ENCODE measurements around the gene STAT1. TPM values are rescaled to one million over a fixed set of nuclear protein-coding genes. Genes with fewer than 3 reads are reported as not detected.

STAT1 gene
- polyA plus RNA-seq, 1 donor (not counting 4 experiments of a cell fraction or from before 2014, with no cell fraction given) = 181 TPM

- H3K4me2 ChIP-seq (ENCODE audit: control insufficient read depth, extremely low read depth, insufficient read depth, low read depth, low read length) = peak overlapping the region; percentile 90
- no peaks in the 10 kb centered on the region for H3K27me3 ChIP-seq (ENCODE audit: control insufficient read depth, extremely low read depth, insufficient read depth, low read length)
- H3K4me3 ChIP-seq (ENCODE audit: control insufficient read depth in 2 of 3, extremely low read depth in 1 of 3, insufficient read depth in 2 of 3, low read depth in 1 of 3, low read length in 3 of 3) = peak overlapping the region; percentile 87 to 96 (median 96)
- peaks cover 35% of the 10 kb centered on the region for H3K79me2 ChIP-seq (ENCODE audit: control insufficient read depth, insufficient read depth, low read length)
- peak overlapping the region; percentile 74 for H3K27ac ChIP-seq (ENCODE audit: control insufficient read depth, insufficient read depth, low read length)
- TF ChIP-seq, protein P1, sequence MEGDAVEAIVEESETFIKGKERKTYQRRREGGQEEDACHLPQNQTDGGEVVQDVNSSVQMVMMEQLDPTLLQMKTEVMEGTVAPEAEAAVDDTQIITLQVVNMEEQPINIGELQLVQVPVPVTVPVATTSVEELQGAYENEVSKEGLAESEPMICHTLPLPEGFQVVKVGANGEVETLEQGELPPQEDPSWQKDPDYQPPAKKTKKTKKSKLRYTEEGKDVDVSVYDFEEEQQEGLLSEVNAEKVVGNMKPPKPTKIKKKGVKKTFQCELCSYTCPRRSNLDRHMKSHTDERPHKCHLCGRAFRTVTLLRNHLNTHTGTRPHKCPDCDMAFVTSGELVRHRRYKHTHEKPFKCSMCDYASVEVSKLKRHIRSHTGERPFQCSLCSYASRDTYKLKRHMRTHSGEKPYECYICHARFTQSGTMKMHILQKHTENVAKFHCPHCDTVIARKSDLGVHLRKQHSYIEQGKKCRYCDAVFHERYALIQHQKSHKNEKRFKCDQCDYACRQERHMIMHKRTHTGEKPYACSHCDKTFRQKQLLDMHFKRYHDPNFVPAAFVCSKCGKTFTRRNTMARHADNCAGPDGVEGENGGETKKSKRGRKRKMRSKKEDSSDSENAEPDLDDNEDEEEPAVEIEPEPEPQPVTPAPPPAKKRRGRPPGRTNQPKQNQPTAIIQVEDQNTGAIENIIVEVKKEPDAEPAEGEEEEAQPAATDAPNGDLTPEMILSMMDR (optimal IDR thresholded peaks at IDR 0.05 in 1 of 3, IDR thresholded peaks at IDR 0.05 in 1 of 3, conservative IDR thresholded peaks at IDR 0.05 in 1 of 3; ENCODE audit: extremely low read depth in 1 of 3, insufficient read depth in 2 of 3, low read length in 3 of 3) = no peak
- TF ChIP-seq EZH2 (IDR thresholded peaks at IDR 0.05; ENCODE audit: low read length) = no peak
- H3K4me1 ChIP-seq (ENCODE audit: control insufficient read depth, extremely low read depth, insufficient read depth, low read length) = peaks cover 18% of the 10 kb centered on the region
- no peak for FAIRE-seq
- peak overlapping the region; percentile 53 for H2AFZ ChIP-seq (ENCODE audit: control insufficient read depth, low read length)
- H4K20me1 ChIP-seq (ENCODE audit: control insufficient read depth, extremely low read depth, insufficient read depth, low read length) = no peaks in the 10 kb centered on the region
- DNase-seq (ENCODE audit: low read depth, low spot score) = no peak
- H3K36me3 ChIP-seq (ENCODE audit: control insufficient read depth in 2 of 2, extremely low read depth in 1 of 2, insufficient read depth in 2 of 2, low read length in 2 of 2) = peaks cover 0 to 12% of the 10 kb centered on the region in 2 experiments
- dilution Hi-C loops (cut with MboI; ENCODE audit: extremely low pct_ligation_motif_present, low sequenced_read_pairs) = no loop called here
- H3K9me1 ChIP-seq (ENCODE audit: control insufficient read depth, extremely low read depth, insufficient read depth, low read length) = no peaks in the 10 kb centered on the region
- H3K9me3 ChIP-seq (ENCODE audit: control insufficient read depth, low read depth, low read length) = no peaks in the 10 kb centered on the region
- H3K9ac ChIP-seq (ENCODE audit: control insufficient read depth, extremely low read depth, insufficient read depth, low read length) = peak overlapping the region; percentile 95
Measured at GRCh38 chr2:191013682-191013931, 364 bp downstream of the STAT1 start.

- no peaks in the 10 kb centered on the region for H3K9me1 ChIP-seq (ENCODE audit: control insufficient read depth, extremely low read depth, insufficient read depth, low read length)
- H2AFZ ChIP-seq (ENCODE audit: control insufficient read depth, low read length) = peak overlapping the region; percentile 53
- H3K79me2 ChIP-seq (ENCODE audit: control insufficient read depth, insufficient read depth, low read length) = peaks cover 35% of the 10 kb centered on the region
- peaks cover 0 to 14% of the 10 kb centered on the region in 2 experiments for H3K36me3 ChIP-seq (ENCODE audit: control insufficient read depth in 2 of 2, extremely low read depth in 1 of 2, insufficient read depth in 2 of 2, low read length in 2 of 2)
- H3K4me2 ChIP-seq (ENCODE audit: control insufficient read depth, extremely low read depth, insufficient read depth, low read depth, low read length) = peak overlapping the region; percentile 90
- peak overlapping the region; percentile 95 for H3K9ac ChIP-seq (ENCODE audit: control insufficient read depth, extremely low read depth, insufficient read depth, low read length)
- peak overlapping the region; percentile 74 for H3K27ac ChIP-seq (ENCODE audit: control insufficient read depth, insufficient read depth, low read length)
- TF ChIP-seq, protein P1 (optimal IDR thresholded peaks at IDR 0.05 in 1 of 3, IDR thresholded peaks at IDR 0.05 in 1 of 3, conservative IDR thresholded peaks at IDR 0.05 in 1 of 3; ENCODE audit: extremely low read depth in 1 of 3, insufficient read depth in 2 of 3, low read length in 3 of 3) = no peak
- TF ChIP-seq EZH2 (IDR thresholded peaks at IDR 0.05; ENCODE audit: low read length) = no peak
- peak; percentile 36 for FAIRE-seq
- H3K9me3 ChIP-seq (ENCODE audit: control insufficient read depth, low read depth, low read length) = no peaks in the 10 kb centered on the region
- no peak for DNase-seq (ENCODE audit: low read depth, low spot score)
- H3K4me3 ChIP-seq (ENCODE audit: control insufficient read depth in 2 of 3, extremely low read depth in 1 of 3, insufficient read depth in 2 of 3, low read depth in 1 of 3, low read length in 3 of 3) = peak overlapping the region; percentile 87 to 96 (median 96)
- peaks cover 18% of the 10 kb centered on the region for H3K4me1 ChIP-seq (ENCODE audit: control insufficient read depth, extremely low read depth, insufficient read depth, low read length)
- H3K27me3 ChIP-seq (ENCODE audit: control insufficient read depth, extremely low read depth, insufficient read depth, low read length) = no peaks in the 10 kb centered on the region
- dilution Hi-C loops (cut with MboI; ENCODE audit: extremely low pct_ligation_motif_present, low sequenced_read_pairs) = no loop called here
- H4K20me1 ChIP-seq (ENCODE audit: control insufficient read depth, extremely low read depth, insufficient read depth, low read length) = no peaks in the 10 kb centered on the region
Measured at GRCh38 chr2:191012845-191013681, 908 bp downstream of the STAT1 start.

Data from keratinocyte (primary cell).